Common myeloid progenitor, CD34-positive (primary cell): ENCODE measurements around the gene BRF1.

Experiments
- CTCF ChIA-PET: fragments of 350-600 bp; sonication (Branson Sonifier 250); formaldehyde crosslinking; loops from one replicate; lab custom pipeline; 2021; ENCODE audit warnings: antibody characterized with exemption; lab: Charles Lee
- POLR2A ChIA-PET: fragments of 350-600 bp; sonication (Branson Sonifier 250); formaldehyde crosslinking; loops from one replicate; lab custom pipeline; 2021; ENCODE audit warnings: antibody characterized with exemption; lab: Charles Lee
- DNase-seq, 3 donors: peaks; one replicate each; pipeline versions ENCODE4 v3.0.0 to v3.0.0-alpha.2; 2013
- H3K27ac ChIP-seq, 2 experiments: 1 replicate in 1 of 2; 2 replicates in 1 of 2; pipeline ENCODE4 v1.7.0; 2013; ENCODE audit warnings: inconsistent platforms in 2 of 2, low read length in 2 of 2, mild to moderate bottlenecking in 2 of 2, low read depth in 1 of 2, moderate library complexity in 1 of 2; ENCODE audit not compliant: severe bottlenecking in 2 of 2, insufficient read depth in 1 of 2, poor library complexity in 1 of 2
- H3K27me3 ChIP-seq, 5 experiments: replicated peaks in 2 of 5; 1 replicate in 3 of 5; 2 replicates in 2 of 5; pipeline versions ENCODE4 v1.6.1 to v1.7.0; 2013; ENCODE audit warnings: low read length in 4 of 5, mild to moderate bottlenecking in 2 of 5, moderate library complexity in 2 of 5, inconsistent platforms in 1 of 5; ENCODE audit not compliant: insufficient read depth in 5 of 5, control insufficient read depth in 4 of 5
- H3K36me3 ChIP-seq, 4 experiments: 1 replicate in 2 of 4; 2 replicates in 2 of 4; pipeline versions ENCODE4 v1.6.1 to v1.7.0; 2013; ENCODE audit warnings: low read length in 3 of 4, control low read depth in 1 of 4, mild to moderate bottlenecking in 1 of 4; ENCODE audit not compliant: control insufficient read depth in 4 of 4, insufficient read depth in 4 of 4
- H3K4me1 ChIP-seq, 4 experiments: 1 replicate in 3 of 4; 2 replicates in 1 of 4; pipeline versions ENCODE4 v1.6.1 to v1.7.1; 2013; ENCODE audit warnings: low read length in 3 of 4, mild to moderate bottlenecking in 3 of 4, control low read depth in 1 of 4, inconsistent platforms in 1 of 4, moderate library complexity in 1 of 4; ENCODE audit not compliant: control insufficient read depth in 4 of 4, insufficient read depth in 4 of 4; ENCODE audit errors: control extremely low read depth in 1 of 4
- H3K4me3 ChIP-seq, 7 experiments: 1 replicate in 4 of 7; 2 replicates in 3 of 7; pipeline versions ENCODE4 v1.5.1 to v1.7.0; 2013; ENCODE audit warnings: mild to moderate bottlenecking in 7 of 7, low read length in 6 of 7, moderate library complexity in 6 of 7, inconsistent platforms in 2 of 7, low read depth in 2 of 7, control low read depth in 1 of 7; ENCODE audit not compliant: insufficient read depth in 4 of 7, control insufficient read depth in 1 of 7; ENCODE audit errors: extremely low read depth in 1 of 7
- H3K9me3 ChIP-seq, 5 experiments: 1 replicate in 4 of 5; 2 replicates in 1 of 5; pipeline versions ENCODE4 v1.6.1 to v1.7.1; 2013; ENCODE audit warnings: low read length in 4 of 5, mild to moderate bottlenecking in 2 of 5, inconsistent platforms in 1 of 5, low read depth in 1 of 5, moderate library complexity in 1 of 5; ENCODE audit not compliant: control insufficient read depth in 4 of 5, insufficient read depth in 2 of 5; ENCODE audit errors: control extremely low read depth in 1 of 5
- WGBS: methylation state at CpG from one replicate; pipeline ENCODE4 v1.1.5; 2013; ENCODE audit not compliant: insufficient coverage; 5-methylcytosine and 5-hydroxymethylcytosine counted together

Gene BRF1

GRCh38 chr14:105326891-105327694 lies 26.3 kb upstream of the BRF1 start:
- Histone ChIP-seq H3K36me3 (peaks cover 0 to 3% (median 2%) of the 10 kb centered on the region in 4 experiments), H3K27me3 (no peaks in the 10 kb centered on the region), H3K27ac (no peak overlapping the region), H3K4me3 (no peak overlapping the region), H3K4me1 (peaks cover 0 to 19% (median 15%) of the 10 kb centered on the region in 4 experiments), H3K9me3 (no peaks in the 10 kb centered on the region)
- CTCF ChIA-PET: interaction anchor here (1.1 to 2.6 kb wide), 3 partner anchors 9 to 35 kb away, joined by 3 to 8 read pairs (median 4); no protein-coding TSS in a partner anchor
- DNase-seq: no peak
- POLR2A ChIA-PET: no interaction called here
- WGBS: 96% methylated on average over 32 of the region's 34 CpGs

- CTCF ChIA-PET: interaction anchor here (1.1 to 2.6 kb wide), 3 partner anchors 9 to 34 kb away, joined by 3 to 8 read pairs (median 4); no protein-coding TSS in a partner anchor
These were observed 25.7 kb upstream of the BRF1 start for GRCh38 chr14:105326568-105326867.

DNA sequence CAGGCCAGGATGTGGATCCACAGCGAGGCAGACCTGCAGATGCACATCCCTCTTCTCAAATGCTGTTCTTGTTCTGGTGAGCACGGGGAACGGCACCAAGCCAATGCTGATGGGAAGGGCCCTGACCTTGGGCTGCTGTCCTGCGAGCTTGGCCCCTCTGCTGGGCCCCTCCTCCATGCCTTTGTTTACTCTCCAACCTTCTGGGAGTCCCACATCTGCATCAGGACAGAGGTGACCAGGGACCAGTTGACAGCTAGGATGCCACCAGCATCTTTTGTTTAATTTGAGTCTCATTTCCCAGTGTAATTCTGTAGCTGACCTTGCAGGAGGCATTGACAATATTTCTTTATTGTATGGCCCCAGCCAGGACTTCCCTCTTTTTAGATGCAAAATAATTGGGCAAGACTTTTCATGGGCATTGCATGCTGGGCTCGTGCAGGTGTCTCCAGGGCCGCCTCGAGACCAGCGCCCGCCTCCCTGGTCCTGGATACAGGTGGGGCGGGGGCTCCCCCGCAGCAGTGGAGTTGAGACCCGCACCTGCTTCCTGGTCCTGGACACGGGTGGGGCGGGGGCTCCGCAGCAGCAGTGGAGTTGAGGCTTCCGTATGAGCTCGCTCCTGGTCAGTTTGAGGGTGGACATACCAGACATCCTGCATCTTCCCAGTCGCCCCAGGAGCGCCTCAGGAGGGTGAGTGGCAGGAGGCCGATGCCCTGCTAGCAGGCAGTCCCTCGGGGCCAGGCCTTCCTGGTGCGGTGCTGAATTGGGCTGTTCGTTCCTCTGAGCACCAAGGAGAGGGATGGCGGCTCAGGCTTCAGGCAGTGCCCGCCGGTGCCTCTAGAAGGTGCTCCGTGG lies 25.1 kb upstream of the BRF1 start:
- POLR2A ChIA-PET: no interaction called here
- peaks cover 0 to 3% (median 2%) of the 10 kb centered on the region in 4 experiments for H3K36me3 ChIP-seq
- 93% methylated on average over 26 of the region's 27 CpGs for WGBS

More at GRCh38 chr14:105326568-105326867, 25.7 kb upstream of the BRF1 start:
- 94% methylated on average over 9 of the region's 9 CpGs for WGBS
- Histone ChIP-seq H3K9me3 (no peaks in the 10 kb centered on the region), H3K27me3 (no peaks in the 10 kb centered on the region), H3K4me1 (peaks cover 0 to 15% (median 10%) of the 10 kb centered on the region in 4 experiments), H3K4me3 (no peak overlapping the region), H3K27ac (no peak overlapping the region), H3K36me3 (peaks cover 0 to 3% (median 2%) of the 10 kb centered on the region in 4 experiments)
- DNase-seq: no peak
- POLR2A ChIA-PET: no interaction called here

GRCh38 chr14:105325303-105325702 lies 24.5 kb upstream of the BRF1 start:
- Histone ChIP-seq H3K4me3 (no peak overlapping the region), H3K27ac (no peak overlapping the region), H3K9me3 (no peaks in the 10 kb centered on the region), H3K27me3 (no peaks in the 10 kb centered on the region), H3K36me3 (peaks cover 0 to 3% (median 2%) of the 10 kb centered on the region in 4 experiments), H3K4me1 (peaks cover 0 to 12% (median 5%) of the 10 kb centered on the region in 4 experiments)
- ChIA-PET CTCF (interaction anchor here (1.9 to 2.6 kb wide), 3 partner anchors 10 to 17 kb away, joined by 4 to 10 read pairs (median 8); no protein-coding TSS in a partner anchor), POLR2A (no interaction called here)
- 96% methylated on average over 9 of the region's 9 CpGs for WGBS
- no peak for DNase-seq

More for the DNA sequence above, 25.1 kb upstream of the BRF1 start:
- Histone ChIP-seq H3K27ac (no peak overlapping the region), H3K27me3 (no peaks in the 10 kb centered on the region), H3K4me3 (no peak overlapping the region), H3K4me1 (peaks cover 0 to 15% (median 10%) of the 10 kb centered on the region in 4 experiments), H3K9me3 (no peaks in the 10 kb centered on the region)
- CTCF ChIA-PET: interaction anchor here (1.1 to 2.6 kb wide), 5 partner anchors 8 to 34 kb away, joined by 3 to 10 read pairs (median 4); no protein-coding TSS in a partner anchor
- no peak for DNase-seq

DNA sequence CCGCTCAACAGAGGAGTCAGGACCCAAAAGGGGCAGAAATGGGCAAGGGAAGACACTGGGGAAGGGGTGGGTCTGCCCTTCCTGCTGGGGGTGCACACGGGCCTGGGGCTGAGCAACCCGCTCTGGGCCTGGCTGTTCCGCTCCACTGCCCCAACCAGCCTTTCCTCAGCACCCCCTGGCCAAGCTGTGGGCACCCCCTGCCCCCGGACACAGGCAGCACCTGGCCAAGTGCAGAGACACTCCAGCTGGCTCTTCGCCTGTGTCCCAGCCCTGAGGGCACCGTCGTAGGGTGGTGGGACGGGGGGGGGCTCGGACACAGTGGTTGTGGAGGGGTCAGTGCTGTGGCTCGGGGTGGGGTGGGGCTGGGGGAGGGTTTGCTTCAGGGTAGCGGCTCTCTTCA lies 24.1 kb upstream of the BRF1 start:
- no peaks in the 10 kb centered on the region for H3K27me3 ChIP-seq
- CTCF ChIA-PET: interaction anchor here (1.9 to 2.6 kb wide), 3 partner anchors 9 to 17 kb away, joined by 4 to 10 read pairs (median 8); no protein-coding TSS in a partner anchor
- POLR2A ChIA-PET: no interaction called here
- 100% methylated on average over 2 of the region's 12 CpGs for WGBS
- no peak overlapping the region for H3K27ac ChIP-seq
- H3K9me3 ChIP-seq: no peaks in the 10 kb centered on the region
- peaks cover 0 to 3% (median 2%) of the 10 kb centered on the region in 4 experiments for H3K36me3 ChIP-seq
- peaks cover 0 to 9% (median 4%) of the 10 kb centered on the region in 4 experiments for H3K4me1 ChIP-seq
- DNase-seq: no peak
- H3K4me3 ChIP-seq: no peak overlapping the region

GRCh38 chr14:105324080-105324778 lies 23.4 kb upstream of the BRF1 start:
- no peak overlapping the region for H3K4me3 ChIP-seq
- peaks cover 0 to 5% (median 4%) of the 10 kb centered on the region in 4 experiments for H3K4me1 ChIP-seq
- no peak for DNase-seq
- ChIA-PET POLR2A (no interaction called here), CTCF (interaction anchor here (1.9 to 2.6 kb wide), 3 partner anchors 8 to 18 kb away, joined by 4 to 10 read pairs (median 8); no protein-coding TSS in a partner anchor)
- H3K27ac ChIP-seq: no peak overlapping the region
- no peaks in the 10 kb centered on the region for H3K27me3 ChIP-seq
- 97% methylated on average over 21 of the region's 30 CpGs for WGBS
- H3K36me3 ChIP-seq: peaks cover 0 to 3% (median 2%) of the 10 kb centered on the region in 4 experiments
- H3K9me3 ChIP-seq: no peaks in the 10 kb centered on the region
